Loucy (cell line): ENCODE measurements around the gene FAT3.

Experiments
- H2AFZ ChIP-seq: fragments of 200-600 bp; sonication (generic); 2 replicates; pipeline ENCODE4 v1.6.0; 2016; ENCODE audit warnings: antibody characterized with exemption, mild to moderate bottlenecking, low read length, moderate library complexity
- H3F3A ChIP-seq: fragments of 200-600 bp; 2 replicates; pipeline ENCODE4 v1.6.0; 2016; ENCODE audit warnings: antibody characterized with exemption, low read depth, mild to moderate bottlenecking
- H3K27me3 ChIP-seq: fragments of 200-600 bp; sonication (generic); 2 replicates; pipeline ENCODE4 v1.6.1; 2014; ENCODE audit warnings: low read length, mild to moderate bottlenecking; ENCODE audit not compliant: insufficient read depth, poor library complexity, severe bottlenecking
- H3K36me3 ChIP-seq: fragments of 200-600 bp; sonication (generic); 2 replicates; pipeline ENCODE4 v1.6.1; 2016; ENCODE audit warnings: low read length; ENCODE audit not compliant: insufficient read depth
- H3K4me1 ChIP-seq: fragments of 200-600 bp; sonication (generic); 2 replicates; pipeline ENCODE4 v1.5.1; 2014; ENCODE audit warnings: low read length, mild to moderate bottlenecking; ENCODE audit not compliant: insufficient read depth, poor library complexity, severe bottlenecking
- H3K4me2 ChIP-seq: fragments of 200-600 bp; sonication (generic); 2 replicates; pipeline ENCODE4 v1.6.0; 2014; ENCODE audit warnings: antibody characterized with exemption, low read length, low read depth, mild to moderate bottlenecking; ENCODE audit not compliant: poor library complexity, severe bottlenecking
- H3K4me3 ChIP-seq: fragments of 200-600 bp; sonication (generic); 2 replicates; pipeline ENCODE4 v1.5.1; 2014; ENCODE audit warnings: low read length, mild to moderate bottlenecking, mixed read lengths; ENCODE audit not compliant: poor library complexity, severe bottlenecking
- H3K79me2 ChIP-seq: fragments of 200-600 bp; sonication (generic); 2 replicates; pipeline ENCODE4 v1.6.1; 2014; ENCODE audit warnings: low read length; ENCODE audit not compliant: insufficient read depth
- H3K9ac ChIP-seq: fragments of 200-600 bp; sonication (generic); 2 replicates; pipeline ENCODE4 v1.6.0; 2014; ENCODE audit warnings: mild to moderate bottlenecking, low read depth, low read length, moderate library complexity; ENCODE audit not compliant: poor library complexity, severe bottlenecking
- H3K9me2 ChIP-seq: fragments of 200-600 bp; sonication (generic); replicated peaks from 2 replicates; pipeline ENCODE4 v1.6.1; 2016; ENCODE audit warnings: low read depth, low read length, mixed read lengths
- H3K9me3 ChIP-seq: fragments of 200-600 bp; sonication (generic); 2 replicates; pipeline ENCODE4 v1.6.1; 2014; ENCODE audit warnings: mild to moderate bottlenecking, antibody characterized with exemption, low read length, low read depth; ENCODE audit not compliant: insufficient read depth
- H4K20me1 ChIP-seq: fragments of 200-600 bp; sonication (generic); 2 replicates; pipeline ENCODE4 v1.6.0; 2014; ENCODE audit warnings: antibody characterized with exemption, low read length, mild to moderate bottlenecking; ENCODE audit not compliant: insufficient read depth, poor library complexity, severe bottlenecking
- EZH2phosphoT487 ChIP-seq: fragments of 200-600 bp; IDR thresholded peaks from 2 replicates; pipeline ENCODE4 v1.6.1; 2018; ENCODE audit warnings: antibody characterized with exemption, mild to moderate bottlenecking, moderate library complexity, borderline replicate concordance
- TF ChIP-seq, protein P1 (sequence below): fragments of 200-600 bp; sonication (generic); conservative IDR thresholded peaks from 2 replicates; pipeline ENCODE4 v1.5.1; 2014; ENCODE audit warnings: mild to moderate bottlenecking, antibody characterized with exemption, low read length

Gene FAT3

DNA sequence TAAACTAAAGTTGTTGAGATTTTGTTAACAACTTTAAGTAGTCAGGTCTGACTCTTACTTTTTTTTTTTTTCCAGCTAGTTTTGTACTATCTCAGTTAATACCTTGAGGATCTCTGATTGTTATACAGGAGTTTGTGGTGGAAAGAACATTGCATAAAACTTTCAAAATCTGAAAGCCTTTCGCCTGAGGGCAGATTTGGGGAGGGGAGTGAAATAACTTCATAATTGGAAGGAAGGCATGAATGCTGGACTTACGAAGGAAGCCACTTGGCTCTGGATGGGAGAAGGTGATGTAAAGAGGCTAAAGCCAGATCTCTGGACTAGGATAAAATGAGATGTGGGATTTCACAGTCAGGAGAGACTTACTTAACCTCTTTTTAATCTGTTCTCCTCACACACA lies 18.2 kb upstream of the FAT3 start:
- no peaks in the 10 kb centered on the region for H3K36me3 ChIP-seq
- H3K27me3 ChIP-seq, result no peaks in the 10 kb centered on the region
- H3K4me3 ChIP-seq, result no peak overlapping the region
- no peak for TF ChIP-seq EZH2phosphoT487
- TF ChIP-seq, protein P1, sequence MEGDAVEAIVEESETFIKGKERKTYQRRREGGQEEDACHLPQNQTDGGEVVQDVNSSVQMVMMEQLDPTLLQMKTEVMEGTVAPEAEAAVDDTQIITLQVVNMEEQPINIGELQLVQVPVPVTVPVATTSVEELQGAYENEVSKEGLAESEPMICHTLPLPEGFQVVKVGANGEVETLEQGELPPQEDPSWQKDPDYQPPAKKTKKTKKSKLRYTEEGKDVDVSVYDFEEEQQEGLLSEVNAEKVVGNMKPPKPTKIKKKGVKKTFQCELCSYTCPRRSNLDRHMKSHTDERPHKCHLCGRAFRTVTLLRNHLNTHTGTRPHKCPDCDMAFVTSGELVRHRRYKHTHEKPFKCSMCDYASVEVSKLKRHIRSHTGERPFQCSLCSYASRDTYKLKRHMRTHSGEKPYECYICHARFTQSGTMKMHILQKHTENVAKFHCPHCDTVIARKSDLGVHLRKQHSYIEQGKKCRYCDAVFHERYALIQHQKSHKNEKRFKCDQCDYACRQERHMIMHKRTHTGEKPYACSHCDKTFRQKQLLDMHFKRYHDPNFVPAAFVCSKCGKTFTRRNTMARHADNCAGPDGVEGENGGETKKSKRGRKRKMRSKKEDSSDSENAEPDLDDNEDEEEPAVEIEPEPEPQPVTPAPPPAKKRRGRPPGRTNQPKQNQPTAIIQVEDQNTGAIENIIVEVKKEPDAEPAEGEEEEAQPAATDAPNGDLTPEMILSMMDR, result no peak
- no peak overlapping the region for H3K9ac ChIP-seq
- peaks cover 10% of the 10 kb centered on the region for H3K4me1 ChIP-seq
- no peaks in the 10 kb centered on the region for H4K20me1 ChIP-seq
- H3K9me2 ChIP-seq, result no peaks in the 10 kb centered on the region
- no peak overlapping the region for H3K4me2 ChIP-seq
- H3F3A ChIP-seq, result no peaks in the 10 kb centered on the region
- no peak overlapping the region for H2AFZ ChIP-seq
- no peaks in the 10 kb centered on the region for H3K9me3 ChIP-seq
- no peaks in the 10 kb centered on the region for H3K79me2 ChIP-seq

DNA sequence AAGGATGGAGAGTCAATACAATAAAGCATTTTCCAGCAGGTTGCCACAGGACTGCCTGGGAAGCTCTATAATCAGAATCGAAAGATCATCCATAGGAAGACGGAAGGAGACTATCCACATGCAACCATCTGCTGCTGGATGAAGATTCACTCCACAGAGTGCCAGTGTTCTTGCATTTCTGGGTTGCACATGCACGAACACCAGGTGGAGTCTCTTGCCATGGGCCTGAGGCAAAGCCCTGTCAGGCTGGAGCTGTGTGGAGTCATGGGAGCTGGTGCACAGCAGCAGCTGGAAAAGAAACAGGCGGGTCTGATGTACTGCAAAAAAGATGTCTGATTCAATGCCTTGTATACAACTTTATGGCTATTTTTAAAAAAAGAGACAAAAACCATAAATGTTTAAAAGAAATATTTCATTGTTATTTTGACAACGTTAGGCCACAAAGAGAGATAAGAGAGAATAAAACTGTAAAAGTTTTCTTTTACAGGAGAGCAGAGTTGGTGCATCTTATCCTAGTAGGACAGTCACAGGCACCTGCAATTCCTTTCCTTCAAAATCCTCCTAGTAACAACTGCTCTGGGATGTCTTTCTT lies 12.9 kb upstream of the FAT3 start:
- Histone ChIP-seq H3K79me2 (no peaks in the 10 kb centered on the region), H3K9me2 (no peaks in the 10 kb centered on the region), H3K36me3 (no peaks in the 10 kb centered on the region), H2AFZ (no peak overlapping the region), H3K9me3 (no peaks in the 10 kb centered on the region), H3K9ac (no peak overlapping the region), H3K4me2 (no peak overlapping the region), H3K27me3 (no peaks in the 10 kb centered on the region), H3K4me1 (peaks cover 10% of the 10 kb centered on the region), H3K4me3 (no peak overlapping the region), H4K20me1 (no peaks in the 10 kb centered on the region), H3F3A (no peaks in the 10 kb centered on the region)
- TF ChIP-seq, protein P1, result peak; percentile 50
- no peak for TF ChIP-seq EZH2phosphoT487

DNA sequence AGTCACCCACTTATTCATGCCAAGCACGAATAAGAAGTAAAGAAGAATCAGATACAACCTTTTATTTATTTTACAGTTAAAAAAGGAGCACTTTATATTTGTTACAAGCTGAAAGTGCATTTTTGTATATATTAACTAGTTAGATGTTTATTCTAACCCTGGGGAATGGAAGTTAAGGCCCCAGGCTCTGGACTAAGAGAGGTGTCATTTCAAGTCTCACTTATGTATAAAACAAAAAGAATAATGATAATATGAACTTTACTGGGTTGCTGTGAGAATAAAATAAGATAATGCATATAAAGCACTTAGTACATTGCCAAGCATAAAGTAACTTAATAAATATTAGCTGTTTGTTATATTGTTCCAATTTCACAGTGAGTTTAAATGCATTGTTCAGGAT lies 12.1 kb upstream of the FAT3 start:
- TF ChIP-seq EZH2phosphoT487, result no peak
- TF ChIP-seq, protein P1, result no peak
- H2AFZ ChIP-seq, result no peak overlapping the region
- H3F3A ChIP-seq, result no peaks in the 10 kb centered on the region
- H3K9ac ChIP-seq, result no peak overlapping the region
- no peaks in the 10 kb centered on the region for H3K9me2 ChIP-seq
- no peaks in the 10 kb centered on the region for H3K79me2 ChIP-seq
- H3K4me1 ChIP-seq, result peaks cover 10% of the 10 kb centered on the region
- H3K36me3 ChIP-seq, result no peaks in the 10 kb centered on the region
- no peak overlapping the region for H3K4me2 ChIP-seq
- no peaks in the 10 kb centered on the region for H4K20me1 ChIP-seq
- no peak overlapping the region for H3K4me3 ChIP-seq
- H3K27me3 ChIP-seq, result no peaks in the 10 kb centered on the region
- no peaks in the 10 kb centered on the region for H3K9me3 ChIP-seq
